Activated CD4-positive, alpha-beta T cell treated with anti-CD3 and anti-CD28 coated beads, Interleukin-2, amount 50 U/mL, for 16 hours (primary cell): ENCODE measurements around the gene PDE11A.

Source experiments
- DNase-seq: peaks from one replicate; pipeline ENCODE4 v3.0.0-alpha.2; 2020

Gene PDE11A

GRCh38 chr2:177689623-177690022, 383.0 kb downstream of the PDE11A start:
- DNase-seq: no peak

- no peak for DNase-seq
Measured at GRCh38 chr2:177688844-177689243, 383.7 kb downstream of the PDE11A start.

GRCh38 chr2:177683661-177684069, 388.9 kb downstream of the PDE11A start:
- no peak for DNase-seq

- no peak for DNase-seq
Measured at GRCh38 chr2:177682836-177683660, 389.5 kb downstream of the PDE11A start.

- no peak for DNase-seq
Measured at GRCh38 chr2:177682006-177682405, 390.6 kb downstream of the PDE11A start.

- no peak for DNase-seq
Measured at GRCh38 chr2:177680866-177681712, 391.5 kb downstream of the PDE11A start.

- DNase-seq: no peak
Measured at GRCh38 chr2:177679611-177680605, 392.7 kb downstream of the PDE11A start.

- DNase-seq: no peak
Measured at GRCh38 chr2:177678939-177679338, 393.6 kb downstream of the PDE11A start.

- no peak for DNase-seq
Measured at GRCh38 chr2:177676636-177677035, 395.9 kb downstream of the PDE11A start.

GRCh38 chr2:177675825-177676224, 396.8 kb downstream of the PDE11A start:
- DNase-seq: no peak

GRCh38 chr2:177675350-177675821, 397.2 kb downstream of the PDE11A start:
- no peak for DNase-seq

- DNase-seq: no peak
Measured at GRCh38 chr2:177673602-177674595, 398.7 kb downstream of the PDE11A start.

- DNase-seq: no peak
Measured at GRCh38 chr2:177671662-177672061, 400.9 kb downstream of the PDE11A start.

- peak; percentile 20 for DNase-seq
Measured at GRCh38 chr2:177670791-177671535, 401.6 kb downstream of the PDE11A start.

- DNase-seq: no peak
Measured at GRCh38 chr2:177669625-177670330, 402.8 kb downstream of the PDE11A start.

GRCh38 chr2:177669201-177669600, 403.4 kb downstream of the PDE11A start:
- no peak for DNase-seq

GRCh38 chr2:177668617-177669016, 404.0 kb downstream of the PDE11A start:
- no peak for DNase-seq

GRCh38 chr2:177667626-177668025, 405.0 kb downstream of the PDE11A start:
- no peak for DNase-seq

GRCh38 chr2:177666408-177666807, 406.2 kb downstream of the PDE11A start:
- peak; percentile 38 for DNase-seq

- DNase-seq: no peak
Measured at GRCh38 chr2:177665948-177666347, 406.6 kb downstream of the PDE11A start.
